Neural cell (in vitro differentiated cells): Measurements from ENCODE around the gene FNDC10.

Experiments
- CTCF ChIP-seq: fragments of 450-650 bp; IDR thresholded peaks from 2 replicates; pipeline ENCODE4 v1.5.1; 2014; ENCODE audit warnings: antibody characterized with exemption, mild to moderate bottlenecking, moderate library complexity; ENCODE audit not compliant: poor library complexity, severe bottlenecking
- REST ChIP-seq: IDR thresholded peaks from 2 replicates; pipeline ENCODE4 v1.6.1; 2012; ENCODE audit warnings: borderline replicate concordance

- no peak for TF ChIP-seq REST
- TF ChIP-seq CTCF: no peak
These were observed 41.3 kb downstream of the FNDC10 start for GRCh38 chr1:1558591-1558990.
